ENCODE data around the gene KCNH6.

DNA sequence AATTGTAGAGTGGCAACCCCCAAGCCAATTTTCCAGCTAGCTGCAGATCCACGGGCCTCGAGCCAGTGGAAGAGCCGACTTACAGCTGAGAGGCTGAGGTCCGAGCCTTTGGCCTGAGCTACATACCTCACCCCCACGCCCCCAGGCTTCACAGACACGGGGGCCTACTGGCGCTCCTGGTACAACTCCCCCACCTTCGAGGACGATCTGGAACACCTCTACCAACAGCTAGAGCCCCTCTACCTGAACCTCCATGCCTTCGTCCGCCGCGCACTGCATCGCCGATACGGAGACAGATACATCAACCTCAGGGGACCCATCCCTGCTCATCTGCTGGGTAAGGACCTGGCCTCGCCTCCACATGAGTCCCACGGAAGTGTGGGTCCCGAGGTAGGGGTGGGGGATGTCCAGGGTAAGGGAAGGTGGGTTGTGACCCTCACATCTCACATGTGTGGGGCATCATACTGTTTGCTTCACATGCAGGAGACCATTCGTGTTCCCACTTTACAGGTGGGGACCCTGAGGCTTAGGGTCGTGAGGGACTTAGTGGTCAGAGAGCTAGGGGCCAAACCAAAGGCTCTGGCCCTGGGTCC is 42.9 kb upstream of the KCNH6 start:
- TF ChIP-seq, protein P1, sequence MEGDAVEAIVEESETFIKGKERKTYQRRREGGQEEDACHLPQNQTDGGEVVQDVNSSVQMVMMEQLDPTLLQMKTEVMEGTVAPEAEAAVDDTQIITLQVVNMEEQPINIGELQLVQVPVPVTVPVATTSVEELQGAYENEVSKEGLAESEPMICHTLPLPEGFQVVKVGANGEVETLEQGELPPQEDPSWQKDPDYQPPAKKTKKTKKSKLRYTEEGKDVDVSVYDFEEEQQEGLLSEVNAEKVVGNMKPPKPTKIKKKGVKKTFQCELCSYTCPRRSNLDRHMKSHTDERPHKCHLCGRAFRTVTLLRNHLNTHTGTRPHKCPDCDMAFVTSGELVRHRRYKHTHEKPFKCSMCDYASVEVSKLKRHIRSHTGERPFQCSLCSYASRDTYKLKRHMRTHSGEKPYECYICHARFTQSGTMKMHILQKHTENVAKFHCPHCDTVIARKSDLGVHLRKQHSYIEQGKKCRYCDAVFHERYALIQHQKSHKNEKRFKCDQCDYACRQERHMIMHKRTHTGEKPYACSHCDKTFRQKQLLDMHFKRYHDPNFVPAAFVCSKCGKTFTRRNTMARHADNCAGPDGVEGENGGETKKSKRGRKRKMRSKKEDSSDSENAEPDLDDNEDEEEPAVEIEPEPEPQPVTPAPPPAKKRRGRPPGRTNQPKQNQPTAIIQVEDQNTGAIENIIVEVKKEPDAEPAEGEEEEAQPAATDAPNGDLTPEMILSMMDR (IDR thresholded peaks at IDR 0.05) = no peak
- no peak for TF ChIP-seq POLR2A (IDR thresholded peaks at IDR 0.05)

Data from body of pancreas (tissue), 4 donors.